Activated CD8-positive, alpha-beta memory T cell treated with anti-CD3 and anti-CD28 coated beads, Interleukin-2, amount 50 U/mL, for 48 hours (primary cell): Measurements from ENCODE around the gene FRAT2.

ENCODE experiments used
- DNase-seq: peaks from one replicate; pipeline ENCODE4 v3.0.0-alpha.2; 2020

Gene FRAT2

GRCh38 chr10:97321032-97321803 is 13.3 kb downstream of the FRAT2 start:
- peak; percentile 63 for DNase-seq

- DNase-seq = peak; percentile 70
Measured at GRCh38 chr10:97320480-97321031, 14.0 kb downstream of the FRAT2 start.

- DNase-seq = peak; percentile 85
Measured at GRCh38 chr10:97319671-97320479, 14.7 kb downstream of the FRAT2 start.

- DNase-seq = peak; percentile 95
Measured at GRCh38 chr10:97318772-97319651, 15.5 kb downstream of the FRAT2 start, which contains the start of gene FRAT1. TSS of gene FRAT1 (plus strand) at chr10:97319271. CDS start at chr10:97319454, 183 bp downstream.

- no peak for DNase-seq
Measured at GRCh38 chr10:97314671-97315070, 19.9 kb downstream of the FRAT2 start.

- DNase-seq = no peak
Measured at GRCh38 chr10:97312897-97313296, 21.6 kb downstream of the FRAT2 start.

GRCh38 chr10:97311111-97311626 is 23.4 kb downstream of the FRAT2 start:
- DNase-seq = no peak

GRCh38 chr10:97307866-97308780 is 26.4 kb downstream of the FRAT2 start:
- no peak for DNase-seq

GRCh38 chr10:97307441-97307840 is 27.1 kb downstream of the FRAT2 start:
- DNase-seq = no peak

- no peak for DNase-seq
Measured at GRCh38 chr10:97302088-97302791, 32.3 kb downstream of the FRAT2 start.

- no peak for DNase-seq
Measured at GRCh38 chr10:97300980-97301379, 33.5 kb downstream of the FRAT2 start.

GRCh38 chr10:97298223-97298571 is 36.3 kb downstream of the FRAT2 start:
- DNase-seq = no peak

GRCh38 chr10:97297556-97298222 is 36.8 kb downstream of the FRAT2 start:
- DNase-seq = no peak

- no peak for DNase-seq
Measured at GRCh38 chr10:97292862-97293198, 41.7 kb downstream of the FRAT2 start.

GRCh38 chr10:97292097-97292861 is 42.2 kb downstream of the FRAT2 start, which contains the start of gene ARHGAP19:
TSS of gene ARHGAP19 (minus strand) at chr10:97292637. CDS start at chr10:97292627, 10 bp downstream.
- peak; percentile 90 for DNase-seq

- DNase-seq = peak; percentile 35
Measured at GRCh38 chr10:97291357-97292096, 43.0 kb downstream of the FRAT2 start.

- DNase-seq = peak; percentile 32
Measured at GRCh38 chr10:97290576-97291356, 43.8 kb downstream of the FRAT2 start.

- DNase-seq = peak; percentile 40
Measured at GRCh38 chr10:97290076-97290475, 44.5 kb downstream of the FRAT2 start.
